Left ventricle myocardium inferior (tissue), 1 donor: Measurements from ENCODE around the gene GAPT. TPM values are rescaled to one million over a fixed set of nuclear protein-coding genes. Genes with fewer than 3 reads are reported as not detected.

Experiments used
- DNase-seq: peaks from one replicate; pipeline ENCODE4 v3.0.0-alpha.2; 2020
- H3K27ac ChIP-seq: fragments of 200-600 bp; replicated peaks from 2 replicates; pipeline ENCODE4 v1.8.0; 2021
- H3K27me3 ChIP-seq: fragments of 200-600 bp; 2 replicates; pipeline ENCODE4 v1.8.0; 2021; ENCODE audit warnings: low read depth
- H3K36me3 ChIP-seq: fragments of 200-600 bp; 2 replicates; pipeline ENCODE4 v1.8.0; 2021
- H3K4me1 ChIP-seq: fragments of 200-600 bp; 2 replicates; pipeline ENCODE4 v1.8.0; 2021
- H3K4me3 ChIP-seq: fragments of 200-600 bp; 2 replicates; pipeline ENCODE4 v1.8.0; 2021; ENCODE audit warnings: mild to moderate bottlenecking, moderate library complexity
- H3K9me3 ChIP-seq: fragments of 200-600 bp; replicated peaks from 2 replicates; pipeline ENCODE4 v1.8.0; 2021
- intact Hi-C: fragments of 100-400 bp; cut with micrococcal nuclease; formaldehyde crosslinking; loops from one replicate; pipeline ENCODE4 v1.11.0; 2022
- total RNA-seq: library from RNA; stranded (reverse); fragmentation: NEBNext Ultra II Directional; extraction: Animal tissue kit (Norgen Biotek cat#: 25700); gene quantifications from one replicate; pipeline ENCODE4 v1.2.1, GENCODE V29; 2021
- TF ChIP-seq, protein P1 (sequence below): fragments of 200-600 bp; IDR thresholded peaks from 2 replicates; pipeline ENCODE4 v1.8.0; 2021; ENCODE audit warnings: antibody characterized with exemption, mild to moderate bottlenecking, borderline replicate concordance
- donor health status: DM: no; HTN: yes; CAD: no; lungs with severe emphysema.

GAPT gene
- total RNA-seq, 1 donor from 2014 or later: 0.22 TPM

GRCh38 chr5:58457050-58457449 lies 34.2 kb upstream of the GAPT start:
- DNase-seq: no peak
- peak overlapping the region; percentile 90 for H3K4me3 ChIP-seq
- peak overlapping the region; percentile 96 for H3K27ac ChIP-seq
- peaks cover 80% of the 10 kb centered on the region for H3K4me1 ChIP-seq
- H3K27me3 ChIP-seq: no peaks in the 10 kb centered on the region
- intact Hi-C loops: loop anchor here (10.0 kb wide), 1 partner anchor 212 kb away; no protein-coding TSS in a partner anchor
- peaks cover 60% of the 10 kb centered on the region for H3K36me3 ChIP-seq
- TF ChIP-seq, protein P1, sequence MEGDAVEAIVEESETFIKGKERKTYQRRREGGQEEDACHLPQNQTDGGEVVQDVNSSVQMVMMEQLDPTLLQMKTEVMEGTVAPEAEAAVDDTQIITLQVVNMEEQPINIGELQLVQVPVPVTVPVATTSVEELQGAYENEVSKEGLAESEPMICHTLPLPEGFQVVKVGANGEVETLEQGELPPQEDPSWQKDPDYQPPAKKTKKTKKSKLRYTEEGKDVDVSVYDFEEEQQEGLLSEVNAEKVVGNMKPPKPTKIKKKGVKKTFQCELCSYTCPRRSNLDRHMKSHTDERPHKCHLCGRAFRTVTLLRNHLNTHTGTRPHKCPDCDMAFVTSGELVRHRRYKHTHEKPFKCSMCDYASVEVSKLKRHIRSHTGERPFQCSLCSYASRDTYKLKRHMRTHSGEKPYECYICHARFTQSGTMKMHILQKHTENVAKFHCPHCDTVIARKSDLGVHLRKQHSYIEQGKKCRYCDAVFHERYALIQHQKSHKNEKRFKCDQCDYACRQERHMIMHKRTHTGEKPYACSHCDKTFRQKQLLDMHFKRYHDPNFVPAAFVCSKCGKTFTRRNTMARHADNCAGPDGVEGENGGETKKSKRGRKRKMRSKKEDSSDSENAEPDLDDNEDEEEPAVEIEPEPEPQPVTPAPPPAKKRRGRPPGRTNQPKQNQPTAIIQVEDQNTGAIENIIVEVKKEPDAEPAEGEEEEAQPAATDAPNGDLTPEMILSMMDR: no peak
- H3K9me3 ChIP-seq: no peaks in the 10 kb centered on the region

GRCh38 chr5:58458141-58458742 lies 33.0 kb upstream of the GAPT start:
- DNase-seq: no peak
- no peaks in the 10 kb centered on the region for H3K27me3 ChIP-seq
- intact Hi-C loops: loop anchor here (10.0 kb wide), 1 partner anchor 213 kb away; no protein-coding TSS in a partner anchor
- H3K36me3 ChIP-seq: peaks cover 55% of the 10 kb centered on the region
- peak overlapping the region; percentile 96 for H3K27ac ChIP-seq
- peak overlapping the region; percentile 90 for H3K4me3 ChIP-seq
- H3K4me1 ChIP-seq: peaks cover 83% of the 10 kb centered on the region
- no peaks in the 10 kb centered on the region for H3K9me3 ChIP-seq
- TF ChIP-seq, protein P1: no peak

GRCh38 chr5:58458743-58459145 lies 32.5 kb upstream of the GAPT start:
- peaks cover 49% of the 10 kb centered on the region for H3K36me3 ChIP-seq
- intact Hi-C loops: loop anchor here (10.0 kb wide), 1 partner anchor 214 kb away; no protein-coding TSS in a partner anchor
- TF ChIP-seq, protein P1: no peak

DNA sequence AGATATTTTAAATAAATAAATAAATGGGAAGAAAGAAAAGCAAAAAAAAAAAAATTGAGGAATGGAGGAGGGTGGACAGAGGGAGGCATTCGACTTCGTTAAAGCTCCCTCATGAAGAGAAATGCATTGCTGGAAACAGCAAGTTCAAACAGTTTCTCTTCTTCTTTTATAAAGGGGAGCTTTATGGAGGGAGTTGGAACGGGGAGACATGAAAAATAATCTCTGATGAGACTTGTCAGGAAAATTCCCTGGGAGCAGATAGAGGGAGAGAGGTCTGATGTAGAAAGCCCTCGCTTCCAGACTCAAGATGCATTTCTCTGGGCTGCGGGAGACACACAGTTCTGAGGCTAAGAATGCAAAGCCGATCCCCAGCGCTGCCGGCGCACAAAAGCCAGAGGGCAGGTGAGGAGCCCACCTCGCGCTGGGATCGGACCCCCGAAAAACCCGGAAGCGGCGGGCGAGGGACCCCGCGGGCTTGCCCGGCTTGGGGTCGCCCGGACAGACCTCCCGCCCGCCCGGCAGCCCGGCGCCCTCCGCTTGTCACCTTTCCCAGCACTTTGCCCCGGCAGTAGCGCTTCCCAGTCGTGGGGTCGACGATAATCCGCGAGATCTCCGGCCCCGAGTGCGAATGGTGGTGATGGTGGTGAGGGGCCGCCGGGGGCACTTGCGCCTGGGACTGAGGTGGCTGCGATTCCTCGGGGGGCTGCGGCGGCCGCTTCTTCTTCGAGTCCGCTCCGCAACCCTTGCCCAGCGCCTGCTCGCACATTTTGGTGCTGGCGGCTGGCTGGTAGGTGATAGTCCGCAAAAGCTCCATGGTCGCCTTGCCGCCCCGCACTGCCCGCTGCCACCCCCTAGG lies 31.9 kb upstream of the GAPT start:
- peaks cover 71% of the 10 kb centered on the region for H3K4me1 ChIP-seq
- H3K27ac ChIP-seq: peak overlapping the region; percentile 96
- peak; percentile 30 for DNase-seq
- H3K36me3 ChIP-seq: peaks cover 43% of the 10 kb centered on the region
- no peaks in the 10 kb centered on the region for H3K27me3 ChIP-seq
- intact Hi-C loops: loop anchor here (2.0 to 10.0 kb wide), 2 partner anchors 215 to 571 kb away; no protein-coding TSS in a partner anchor
- TF ChIP-seq, protein P1: no peak
- peak overlapping the region; percentile 90 for H3K4me3 ChIP-seq
- no peaks in the 10 kb centered on the region for H3K9me3 ChIP-seq

More at GRCh38 chr5:58458743-58459145, 32.5 kb upstream of the GAPT start:
- H3K9me3 ChIP-seq: no peaks in the 10 kb centered on the region
- peaks cover 78% of the 10 kb centered on the region for H3K4me1 ChIP-seq
- peak overlapping the region; percentile 90 for H3K4me3 ChIP-seq
- peak overlapping the region; percentile 96 for H3K27ac ChIP-seq
- no peak for DNase-seq
- H3K27me3 ChIP-seq: no peaks in the 10 kb centered on the region

GRCh38 chr5:58460002-58460731 lies 31.1 kb upstream of the GAPT start, which contains the start of gene PLK2:
Gene PLK2 (minus strand): TSS chr5:58460086. CDS start chr5:58459959, 127 bp downstream.
- TF ChIP-seq, protein P1: peak; percentile 52
- no peaks in the 10 kb centered on the region for H3K27me3 ChIP-seq
- H3K4me1 ChIP-seq: peaks cover 63% of the 10 kb centered on the region
- peak within 1 kb of the TSS; percentile 96 for H3K27ac ChIP-seq
- DNase-seq: peak; percentile 95
- H3K4me3 ChIP-seq: peak within 1 kb of the TSS; percentile 90
- no peaks in the 10 kb centered on the region for H3K9me3 ChIP-seq
- intact Hi-C loops: loop anchor here (2.0 kb wide), 1 partner anchor 571 kb away; no protein-coding TSS in a partner anchor
- peaks cover 35% of the 10 kb centered on the region for H3K36me3 ChIP-seq
